Activated gamma-delta T cell (primary cell): Measurements from ENCODE around the gene ATP7B.
"Not testable (repeated sequence)": the region's sequence is repeated elsewhere in the genome, so short reads cannot be mapped to it uniquely, and the experiment has no call there.

Experiments used
- DNase-seq: peaks from one replicate; lab custom pipeline; 2025; lab: John Stamatoyannopoulos, UW

Gene ATP7B

DNA sequence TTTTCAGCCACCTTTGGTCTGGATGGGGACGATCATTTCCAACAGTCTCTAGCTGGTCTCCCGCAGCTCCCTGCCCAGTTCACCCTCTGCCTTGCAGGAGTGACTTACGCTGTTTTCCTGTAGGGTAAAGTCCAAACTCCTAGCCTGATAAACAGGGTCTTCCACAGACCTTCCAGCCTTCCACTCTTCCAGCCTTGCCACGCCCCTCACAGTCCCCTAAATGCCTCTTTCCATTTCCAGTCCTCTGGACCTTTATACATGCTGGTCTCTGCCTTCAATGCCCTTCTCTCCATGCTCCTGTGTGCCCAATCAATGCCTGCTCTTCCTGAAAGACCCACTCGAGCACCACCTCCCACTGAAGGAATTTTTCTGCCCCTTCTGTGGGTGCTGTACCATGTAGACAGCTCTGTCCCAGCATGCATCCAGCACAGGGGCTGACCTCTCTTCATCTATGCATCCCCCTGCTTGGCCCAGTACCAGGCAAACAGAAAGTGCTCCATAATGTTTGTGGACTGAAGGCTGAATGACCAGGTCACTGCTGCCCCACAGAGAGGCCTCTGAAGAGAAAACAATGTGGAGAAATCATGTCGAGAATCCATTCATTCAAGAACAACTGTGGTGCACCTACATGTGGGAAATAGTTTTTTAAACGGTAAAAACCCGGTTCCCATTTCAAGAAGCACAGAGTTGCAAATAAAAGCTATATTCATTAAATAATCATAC lies 4.6 kb downstream of the ATP7B start:
- DNase-seq: no peak

DNA sequence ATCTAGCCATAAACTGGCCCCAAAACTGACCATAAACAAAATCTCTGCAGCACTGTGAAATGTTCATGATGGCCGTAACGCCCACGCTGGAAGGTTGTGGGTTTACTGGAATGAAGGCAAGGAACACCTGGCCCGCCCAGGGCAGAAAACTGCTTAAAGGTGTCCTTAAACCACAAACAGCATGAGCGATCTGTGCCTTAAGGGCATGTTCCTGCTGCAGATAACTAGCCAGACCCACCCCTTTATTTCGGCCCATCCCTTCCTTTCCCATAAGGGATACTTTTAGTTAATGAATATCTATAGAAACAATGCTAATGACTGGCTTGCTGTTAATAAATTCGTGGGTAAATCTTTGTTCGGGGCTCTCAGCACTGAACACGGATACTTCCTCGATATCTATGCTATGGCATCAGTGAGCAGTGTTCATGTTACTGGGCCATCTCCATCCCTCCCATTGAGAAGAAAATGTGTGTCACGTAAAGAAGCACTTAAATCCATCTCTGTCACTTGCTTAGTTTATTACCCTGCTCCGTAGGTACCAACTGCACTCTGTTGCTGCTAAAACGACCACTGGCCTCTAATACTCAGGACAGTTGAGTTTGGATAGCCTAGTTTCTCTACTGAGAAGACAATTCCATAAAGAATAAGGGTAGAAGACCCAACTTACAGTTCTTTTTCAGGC lies 5.3 kb downstream of the ATP7B start:
- DNase-seq: no peak

- no peak for DNase-seq
These were observed 6.6 kb downstream of the ATP7B start for GRCh38 chr13:52004511-52005170.

GRCh38 chr13:52003541-52003940 lies 7.7 kb downstream of the ATP7B start:
- no peak for DNase-seq

GRCh38 chr13:52002361-52002760 lies 8.9 kb downstream of the ATP7B start:
- DNase-seq: no peak

DNA sequence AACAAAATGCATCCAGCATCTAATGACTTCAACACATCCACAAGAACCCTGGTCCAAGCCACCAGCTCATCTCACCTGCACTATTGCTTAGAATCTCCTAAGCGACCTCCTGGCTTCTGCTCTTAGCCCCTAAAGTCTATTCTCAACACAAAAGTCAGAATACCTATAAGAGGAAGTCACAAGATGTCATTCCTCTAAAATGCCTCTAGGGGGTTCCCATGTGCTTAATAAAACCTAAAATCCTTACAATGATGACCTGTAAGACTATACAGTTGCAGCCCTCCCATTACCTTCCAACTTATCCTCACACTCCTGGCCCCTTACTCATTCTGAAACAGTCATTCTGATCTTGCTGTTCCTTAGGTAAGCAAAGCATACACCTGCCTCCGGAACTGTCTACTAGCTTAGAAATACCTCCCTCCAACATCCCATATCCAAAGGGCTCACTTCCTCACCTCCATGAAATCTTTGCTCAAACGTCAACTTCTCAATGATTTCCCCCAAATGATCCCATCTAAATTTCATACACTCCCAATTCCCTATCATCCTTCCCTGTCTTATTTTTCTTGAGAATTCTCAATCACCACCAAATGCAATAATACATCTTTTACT lies 10.0 kb downstream of the ATP7B start:
- no peak for DNase-seq

GRCh38 chr13:51999921-52000320 lies 11.3 kb downstream of the ATP7B start:
- DNase-seq: no peak

DNA sequence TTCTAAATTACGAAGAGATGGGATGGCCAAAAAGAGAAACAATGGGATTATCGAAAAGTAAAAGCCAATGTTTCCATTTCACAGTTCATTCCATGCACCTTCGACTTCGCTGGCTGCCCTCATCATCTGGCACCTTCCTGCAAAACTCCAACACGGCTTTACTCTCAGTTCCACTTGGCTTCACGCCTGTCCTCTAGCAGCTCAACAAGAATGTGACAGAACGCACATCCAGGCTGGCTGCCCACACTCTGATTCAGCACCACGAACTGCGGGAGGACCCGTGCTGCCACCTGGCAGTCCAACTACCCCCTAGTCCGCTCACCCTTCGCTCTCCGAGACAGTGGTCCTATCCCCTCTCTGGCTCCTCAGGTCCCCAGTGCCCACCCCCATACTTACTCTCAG lies 11.7 kb downstream of the ATP7B start:
- no peak for DNase-seq

GRCh38 chr13:51998723-51999509 lies 12.3 kb downstream of the ATP7B start:
- no peak for DNase-seq

DNA sequence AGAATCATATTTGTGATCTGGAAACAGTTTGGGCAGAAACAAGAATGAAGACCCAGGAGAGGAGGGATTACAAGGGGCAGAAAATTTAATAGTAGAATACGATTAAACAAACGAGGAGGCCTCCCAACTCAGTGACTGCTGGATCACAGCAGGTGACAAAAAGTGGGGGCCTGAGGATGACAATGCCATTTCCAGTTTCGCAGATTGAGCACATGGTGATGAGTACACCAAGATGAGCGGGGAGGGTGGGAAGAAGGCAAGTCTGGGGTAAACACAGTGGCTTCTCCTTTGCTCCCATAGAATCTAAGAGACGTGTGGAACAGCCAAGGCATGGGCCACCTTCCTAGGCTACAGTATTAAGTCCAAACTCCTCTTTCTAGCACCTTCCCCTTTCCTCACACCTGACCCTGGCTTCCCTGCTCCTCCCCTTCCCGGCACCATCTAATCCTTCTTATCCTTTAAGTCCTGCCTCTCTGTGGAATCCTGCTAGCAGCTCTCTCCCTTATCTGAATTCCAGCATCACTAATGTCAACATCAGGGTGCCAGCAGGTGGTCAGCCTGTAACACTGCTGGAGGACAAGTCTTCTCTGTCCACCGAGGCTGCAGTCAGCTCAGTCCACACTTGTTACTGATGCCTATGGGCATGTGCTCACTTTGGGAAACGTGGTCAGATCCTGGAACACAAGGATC lies 13.5 kb downstream of the ATP7B start:
- DNase-seq: no peak

GRCh38 chr13:51997186-51997585 lies 14.1 kb downstream of the ATP7B start:
- no peak for DNase-seq

- DNase-seq: no peak
These were observed 14.6 kb downstream of the ATP7B start for GRCh38 chr13:51996641-51997040.

DNA sequence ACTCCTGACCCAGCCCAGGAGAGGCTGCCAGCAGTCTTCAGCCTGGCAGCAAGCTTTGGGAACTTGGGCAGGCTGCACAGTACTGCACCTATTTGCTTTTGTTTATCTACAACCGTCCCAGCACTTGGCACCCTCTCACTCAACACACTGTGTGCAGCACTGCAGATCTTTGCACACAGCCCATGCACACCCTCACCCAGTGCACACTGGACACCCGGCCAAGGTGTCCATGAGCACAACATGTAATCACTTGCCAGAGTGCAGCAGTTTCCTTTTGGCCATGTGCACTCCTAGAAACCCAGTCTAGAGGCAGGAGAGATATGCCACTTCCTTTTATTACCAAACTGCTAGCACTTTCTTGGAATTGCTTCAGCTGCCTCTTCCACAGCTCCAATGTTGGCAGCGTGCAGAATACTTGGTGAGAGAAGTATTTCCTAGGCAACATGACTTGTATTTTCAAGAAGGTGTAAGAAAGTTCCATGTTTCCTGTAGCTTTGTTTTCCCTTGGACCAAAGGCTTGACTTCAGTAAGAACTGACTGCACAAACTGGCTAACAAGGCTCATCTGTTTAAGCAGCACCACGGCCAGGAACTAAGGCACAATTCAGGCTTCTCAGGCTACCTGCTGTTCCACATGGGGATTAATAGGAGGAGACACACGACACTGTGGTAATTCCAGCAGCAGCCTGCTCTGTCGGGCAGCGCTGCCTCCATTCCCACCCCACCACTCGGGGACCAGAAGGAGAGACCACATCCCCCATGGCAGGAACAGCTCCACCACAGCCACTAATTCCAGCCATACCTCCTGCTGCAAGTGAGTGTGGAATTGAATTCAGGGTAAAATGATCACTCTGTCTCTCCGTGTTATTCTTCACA lies 15.3 kb downstream of the ATP7B start:
- DNase-seq: no peak

- no peak for DNase-seq
These were observed 17.5 kb downstream of the ATP7B start for GRCh38 chr13:51993713-51994112.

DNA sequence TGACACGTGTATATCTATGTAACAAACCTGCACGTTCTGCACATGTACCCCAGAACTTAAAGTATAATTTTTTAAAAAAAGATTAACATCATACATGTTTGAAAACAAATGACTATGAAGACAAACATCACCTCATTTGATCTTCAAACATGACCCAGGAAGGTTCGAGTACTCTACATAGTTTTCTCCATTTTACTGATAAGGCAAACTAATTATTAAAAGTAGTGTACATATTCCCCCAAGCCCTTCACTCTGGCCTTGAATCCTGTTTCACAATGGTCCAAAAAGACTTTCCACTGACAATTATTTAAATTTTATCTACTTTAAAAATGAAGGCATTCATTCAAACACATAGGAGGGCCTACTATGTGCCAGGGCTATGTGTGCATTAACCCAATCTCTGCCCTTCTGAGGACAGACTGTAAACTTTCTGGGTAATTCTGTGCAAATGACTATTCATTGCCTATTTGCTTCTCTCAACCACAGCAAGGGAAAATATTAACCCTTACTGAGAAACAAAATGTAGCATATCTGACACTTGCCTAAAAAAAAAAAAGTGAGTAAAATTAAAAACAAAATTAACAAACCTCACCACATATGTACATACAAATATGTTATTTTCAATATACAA lies 22.1 kb downstream of the ATP7B start:
- DNase-seq: no peak

GRCh38 chr13:51984904-51985303 lies 26.3 kb downstream of the ATP7B start:
- DNase-seq: not testable (repeated sequence)

GRCh38 chr13:51983292-51983691 lies 28.0 kb downstream of the ATP7B start:
- not testable (repeated sequence) for DNase-seq

DNA sequence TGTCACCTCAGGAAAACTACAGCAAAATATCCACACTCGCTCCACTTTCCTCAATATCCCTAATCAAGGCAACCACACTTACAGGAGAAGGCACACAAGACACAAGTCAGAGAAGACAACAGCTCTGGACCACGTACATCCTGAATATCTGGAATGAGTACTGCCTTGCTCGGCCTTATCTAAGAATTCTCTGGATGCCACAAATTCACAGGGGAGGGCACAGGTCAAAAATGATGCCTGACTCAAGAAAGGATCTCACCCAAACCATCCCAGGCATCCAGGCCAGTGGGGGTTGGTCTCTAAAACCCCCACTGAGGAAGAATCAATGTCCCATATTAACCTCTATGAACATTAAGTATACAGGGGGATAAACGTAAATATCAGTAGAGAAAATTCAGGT lies 29.9 kb downstream of the ATP7B start:
- no peak for DNase-seq

GRCh38 chr13:51980908-51981307 lies 30.3 kb downstream of the ATP7B start:
- no peak for DNase-seq
